Caco-2 (cell line): ENCODE measurements around the gene CDC42BPA. TPM values are rescaled to one million over a fixed set of nuclear protein-coding genes. Genes with fewer than 3 reads are reported as not detected.

Experiments used
- BruUV-seq: library from RNA; stranded (reverse); fragments of 400-500 nt; replicated peaks from 2 replicates; lab custom pipeline; 2021; lab: Mats Ljungman, UMichigan
- CTCF ChIA-PET: fragments of 300-600 bp; sonication (Branson Sonifier 250); formaldehyde crosslinking; loops from one replicate; lab custom pipeline; 2022; ENCODE audit warnings: antibody characterized with exemption; lab: Charles Lee
- POLR2A ChIA-PET: fragments of 300-600 bp; sonication (Branson Sonifier 250); formaldehyde crosslinking; loops from one replicate; lab custom pipeline; 2022; ENCODE audit warnings: antibody characterized with exemption; lab: Charles Lee
- DNase-seq, 2 experiments: peaks; one replicate each; pipeline versions ENCODE4 v3.0.0 to v3.0.0-alpha.2; 2020 to 2022
- H3K27me3 ChIP-seq: replicated peaks from 2 replicates; pipeline ENCODE4 v1.6.0; 2011; ENCODE audit warnings: low read length; ENCODE audit not compliant: control insufficient read depth, insufficient read depth
- H3K36me3 ChIP-seq: 2 replicates; pipeline ENCODE4 v1.5.1; 2011; ENCODE audit warnings: low read length; ENCODE audit not compliant: control insufficient read depth, insufficient read depth
- H3K4me1 ChIP-seq: fragments of 250-450 bp; sonication (Bioruptor Pico); 2 replicates; pipeline ENCODE4 v1.5.1; 2020; ENCODE audit warnings: mild to moderate bottlenecking
- H3K4me3 ChIP-seq: 2 replicates; pipeline ENCODE4 v1.5.1; 2011; ENCODE audit warnings: low read depth, mild to moderate bottlenecking, control low read depth, low read length
- H3K9me3 ChIP-seq: fragments of 250-450 bp; sonication (Bioruptor Pico); 2 replicates; pipeline ENCODE4 v1.5.1; 2020; ENCODE audit warnings: mild to moderate bottlenecking, moderate library complexity
- H3K27ac Mint-ChIP-seq: one replicate; pipeline ENCODE4 v1.8.0; 2022; ENCODE audit warnings: mixed read lengths; ENCODE audit not compliant: unreplicated experiment
- H3K27me3 Mint-ChIP-seq: one replicate; pipeline ENCODE4 v1.8.0; 2022; ENCODE audit warnings: mixed read lengths; ENCODE audit not compliant: insufficient read depth, unreplicated experiment
- H3K36me3 Mint-ChIP-seq: one replicate; pipeline ENCODE4 v1.8.0; 2022; ENCODE audit warnings: mild to moderate bottlenecking, mixed read lengths; ENCODE audit not compliant: insufficient read depth, unreplicated experiment
- H3K4me1 Mint-ChIP-seq: one replicate; pipeline ENCODE4 v1.8.0; 2022; ENCODE audit warnings: low read depth, mixed read lengths; ENCODE audit not compliant: unreplicated experiment
- H3K4me3 Mint-ChIP-seq: one replicate; pipeline ENCODE4 v1.8.0; 2022; ENCODE audit warnings: mild to moderate bottlenecking, moderate library complexity, mixed read lengths; ENCODE audit not compliant: unreplicated experiment
- H3K9me3 Mint-ChIP-seq: one replicate; pipeline ENCODE4 v1.8.0; 2022; ENCODE audit warnings: mixed read lengths; ENCODE audit not compliant: unreplicated experiment
- CTCF ChIP-seq, 2 experiments: fragments of 200-600 bp in 1 of 2; IDR thresholded peaks; 1 replicate in 1 of 2; 2 replicates in 1 of 2; pipeline versions ENCODE4 v1.5.1 to v1.8.0; 2011 to 2022; ENCODE audit warnings: antibody characterized with exemption in 1 of 2, control low read depth in 1 of 2, inconsistent platforms in 1 of 2, low read depth in 1 of 2, low read length in 1 of 2, mild to moderate bottlenecking in 1 of 2, moderate library complexity in 1 of 2; ENCODE audit not compliant: insufficient read depth in 1 of 2, severe bottlenecking in 1 of 2, unreplicated experiment in 1 of 2
- intact Hi-C: fragments of 100-400 bp; cut with micrococcal nuclease; formaldehyde crosslinking; loops from one replicate; pipeline ENCODE4 v1.10.0; 2022; ENCODE audit not compliant: unreplicated experiment
- total RNA-seq: library from RNA; stranded (reverse); gene quantifications from 2 replicates; pipeline ENCODE4 v1.2.3, GENCODE V29; 2022

CDC42BPA gene
- total RNA-seq, 1 experiment from 2014 or later, result 38.3 TPM

DNA sequence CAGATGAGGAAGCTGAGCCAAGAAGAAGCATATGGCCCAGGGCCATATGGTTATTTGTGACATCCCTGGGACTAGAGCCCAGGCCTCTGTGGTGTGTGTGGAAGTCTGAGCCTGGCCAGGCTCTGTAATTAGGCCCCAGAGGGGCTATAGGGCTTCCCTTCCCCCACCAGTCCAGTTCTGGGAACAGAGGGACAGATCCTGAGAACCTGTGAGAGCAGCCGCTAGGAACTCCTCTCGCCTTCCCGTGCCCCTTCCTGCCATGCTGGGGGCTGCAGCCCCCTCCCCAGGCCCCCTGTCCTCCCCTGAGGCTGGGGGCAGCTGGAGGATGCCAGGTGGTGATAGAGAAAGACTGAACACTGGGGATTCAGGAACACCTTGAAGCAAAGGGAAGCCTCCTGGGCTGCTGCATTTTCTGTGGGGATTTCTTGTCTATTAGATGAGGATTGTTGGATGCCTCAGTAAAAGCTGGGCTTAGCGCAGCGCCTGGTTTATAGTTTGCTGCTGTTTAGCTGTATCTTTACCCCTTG lies 344.9 kb downstream of the CDC42BPA start:
- Histone ChIP-seq H3K4me3 (no peak overlapping the region), H3K9me3 (0 out of 2 replicates have a peak, but pooled peaks cover 5% of the 10 kb centered on the region), H3K4me1 (peaks cover 13% of the 10 kb centered on the region; the same call in 1 of the 2 replicates), H3K36me3 (no peaks in the 10 kb centered on the region; the same call in 1 of the 2 replicates), H3K27me3 (no peaks in the 10 kb centered on the region)
- no peak for DNase-seq
- ChIA-PET CTCF (no interaction called here), POLR2A (no interaction called here)
- Mint-ChIP-seq H3K4me3 (no peak overlapping the region), H3K27me3 (no peaks in the 10 kb centered on the region), H3K9me3 (peaks cover 13% of the 10 kb centered on the region), H3K27ac (peak overlapping the region; percentile 15), H3K4me1 (peaks cover 12% of the 10 kb centered on the region), H3K36me3 (peaks cover 29% of the 10 kb centered on the region)
- intact Hi-C loops, result no loop called here
- no peak for TF ChIP-seq CTCF (IDR thresholded peaks at IDR 0.05; ENCODE audit: insufficient read depth in 1 of 2, low read depth in 1 of 2, low read length in 1 of 2, severe bottlenecking in 1 of 2, unreplicated experiment in 1 of 2)
- no TSS peak for BruUV-seq

GRCh38 chr1:226972931-226973330 lies 345.4 kb downstream of the CDC42BPA start:
- Mint-ChIP-seq H3K36me3 (peaks cover 29% of the 10 kb centered on the region), H3K4me3 (no peak overlapping the region), H3K4me1 (peaks cover 12% of the 10 kb centered on the region), H3K27ac (no peak overlapping the region), H3K27me3 (no peaks in the 10 kb centered on the region), H3K9me3 (peaks cover 13% of the 10 kb centered on the region)
- no peak overlapping the region for H3K4me3 ChIP-seq
- H3K9me3 ChIP-seq, result 0 out of 2 replicates have a peak, but pooled peaks cover 5% of the 10 kb centered on the region
- CTCF ChIA-PET, result no interaction called here
- H3K36me3 ChIP-seq, result no peaks in the 10 kb centered on the region; the same call in 1 of the 2 replicates
- no peaks in the 10 kb centered on the region for H3K27me3 ChIP-seq
- BruUV-seq, result no TSS peak
- DNase-seq, result no peak
- POLR2A ChIA-PET, result no interaction called here
- no peak for TF ChIP-seq CTCF (IDR thresholded peaks at IDR 0.05; ENCODE audit: insufficient read depth in 1 of 2, low read depth in 1 of 2, low read length in 1 of 2, severe bottlenecking in 1 of 2, unreplicated experiment in 1 of 2)
- intact Hi-C loops, result no loop called here
- peaks cover 13% of the 10 kb centered on the region; the same call in 1 of the 2 replicates for H3K4me1 ChIP-seq

DNA sequence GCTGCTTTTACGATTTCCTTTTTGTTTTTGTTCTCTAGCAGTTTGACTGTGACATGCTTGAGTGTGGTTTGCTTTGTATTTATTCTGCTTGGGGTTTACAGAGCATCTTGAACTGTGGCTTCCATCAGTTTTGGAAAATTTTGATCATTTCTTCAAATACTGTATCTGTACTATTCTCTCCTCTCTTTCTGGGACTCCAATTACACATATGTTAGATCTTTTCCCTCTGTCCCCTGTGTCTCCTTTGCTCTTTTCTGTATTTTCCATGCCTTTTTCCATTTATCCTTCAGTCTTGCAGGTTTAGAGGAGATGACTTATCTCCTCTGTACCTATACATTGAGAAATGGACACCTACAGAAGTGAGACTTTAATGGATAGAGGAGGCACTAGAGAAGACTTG lies 346.5 kb downstream of the CDC42BPA start:
- Histone ChIP-seq H3K27me3 (no peaks in the 10 kb centered on the region), H3K36me3 (no peaks in the 10 kb centered on the region; the same call in 1 of the 2 replicates), H3K4me1 (peaks cover 13% of the 10 kb centered on the region; the same call in 1 of the 2 replicates), H3K9me3 (0 out of 2 replicates have a peak, but pooled peaks cover 5% of the 10 kb centered on the region), H3K4me3 (no peak overlapping the region)
- no TSS peak for BruUV-seq
- Mint-ChIP-seq H3K27me3 (no peaks in the 10 kb centered on the region), H3K27ac (no peak overlapping the region), H3K4me1 (peaks cover 18% of the 10 kb centered on the region), H3K9me3 (peaks cover 13% of the 10 kb centered on the region), H3K4me3 (no peak overlapping the region), H3K36me3 (peaks cover 29% of the 10 kb centered on the region)
- ChIA-PET POLR2A (no interaction called here), CTCF (no interaction called here)
- no peak for DNase-seq
- intact Hi-C loops, result no loop called here
- no peak for TF ChIP-seq CTCF (IDR thresholded peaks at IDR 0.05; ENCODE audit: insufficient read depth in 1 of 2, low read depth in 1 of 2, low read length in 1 of 2, severe bottlenecking in 1 of 2, unreplicated experiment in 1 of 2)
